Tibial artery (tissue), 4 donors: Measurements from ENCODE around the gene SLC9A5.
A peak's percentile ranks its signal among the peaks of the same experiment; 100 is the strongest.

Source experiments
- DNase-seq, 2 donors: peaks; one replicate each; pipeline ENCODE4 v3.0.0-alpha.2; 2019
- H3K27ac ChIP-seq, 2 donors: fragments of 200-600 bp; sonication (generic) in 1 of 2; 1 replicate in 1 of 2; 2 replicates in 1 of 2; pipeline ENCODE4 v1.5.1; 2018 to 2019; ENCODE audit warnings: mild to moderate bottlenecking in 1 of 2
- H3K27me3 ChIP-seq, 2 donors: fragments of 200-600 bp; sonication (generic) in 1 of 2; one replicate each; pipeline versions ENCODE4 v1.5.1 to v1.6.0; 2016 to 2019
- H3K36me3 ChIP-seq, 3 donors: fragments of 200-600 bp; sonication (generic) in 2 of 3; one replicate each; pipeline ENCODE4 v1.5.1; 2016 to 2019; ENCODE audit warnings: mild to moderate bottlenecking in 2 of 3
- H3K4me1 ChIP-seq, 4 donors: fragments of 200-600 bp; sonication (generic) in 2 of 4; 1 replicate in 3 of 4; 2 replicates in 1 of 4; pipeline ENCODE4 v1.5.1; 2016 to 2019
- H3K4me3 ChIP-seq, 2 donors: fragments of 200-600 bp; sonication (generic) in 1 of 2; 1 replicate in 1 of 2; 2 replicates in 1 of 2; pipeline ENCODE4 v1.5.1; 2018 to 2019; ENCODE audit warnings: mild to moderate bottlenecking in 2 of 2
- H3K9me3 ChIP-seq, 3 donors: fragments of 200-600 bp; sonication (generic) in 1 of 3; one replicate each; pipeline ENCODE4 v1.5.1; 2016 to 2019
- intact Hi-C: fragments of 100-400 bp; cut with DNase I; formaldehyde crosslinking; loops from one replicate; pipeline ENCODE4 v1.15.0; 2023; ENCODE audit warnings: low total_unique reads
- TF ChIP-seq, protein P1 (sequence below), 2 experiments: fragments of 200-600 bp in 1 of 2; fragments of 450-650 bp in 1 of 2; IDR thresholded peaks; one replicate each; pipeline ENCODE4 v1.5.1; 2017 to 2019; ENCODE audit warnings: antibody characterized with exemption in 2 of 2, mild to moderate bottlenecking in 1 of 2, moderate library complexity in 1 of 2

SLC9A5 gene, protein sequence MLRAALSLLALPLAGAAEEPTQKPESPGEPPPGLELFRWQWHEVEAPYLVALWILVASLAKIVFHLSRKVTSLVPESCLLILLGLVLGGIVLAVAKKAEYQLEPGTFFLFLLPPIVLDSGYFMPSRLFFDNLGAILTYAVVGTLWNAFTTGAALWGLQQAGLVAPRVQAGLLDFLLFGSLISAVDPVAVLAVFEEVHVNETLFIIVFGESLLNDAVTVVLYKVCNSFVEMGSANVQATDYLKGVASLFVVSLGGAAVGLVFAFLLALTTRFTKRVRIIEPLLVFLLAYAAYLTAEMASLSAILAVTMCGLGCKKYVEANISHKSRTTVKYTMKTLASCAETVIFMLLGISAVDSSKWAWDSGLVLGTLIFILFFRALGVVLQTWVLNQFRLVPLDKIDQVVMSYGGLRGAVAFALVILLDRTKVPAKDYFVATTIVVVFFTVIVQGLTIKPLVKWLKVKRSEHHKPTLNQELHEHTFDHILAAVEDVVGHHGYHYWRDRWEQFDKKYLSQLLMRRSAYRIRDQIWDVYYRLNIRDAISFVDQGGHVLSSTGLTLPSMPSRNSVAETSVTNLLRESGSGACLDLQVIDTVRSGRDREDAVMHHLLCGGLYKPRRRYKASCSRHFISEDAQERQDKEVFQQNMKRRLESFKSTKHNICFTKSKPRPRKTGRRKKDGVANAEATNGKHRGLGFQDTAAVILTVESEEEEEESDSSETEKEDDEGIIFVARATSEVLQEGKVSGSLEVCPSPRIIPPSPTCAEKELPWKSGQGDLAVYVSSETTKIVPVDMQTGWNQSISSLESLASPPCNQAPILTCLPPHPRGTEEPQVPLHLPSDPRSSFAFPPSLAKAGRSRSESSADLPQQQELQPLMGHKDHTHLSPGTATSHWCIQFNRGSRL

DNA sequence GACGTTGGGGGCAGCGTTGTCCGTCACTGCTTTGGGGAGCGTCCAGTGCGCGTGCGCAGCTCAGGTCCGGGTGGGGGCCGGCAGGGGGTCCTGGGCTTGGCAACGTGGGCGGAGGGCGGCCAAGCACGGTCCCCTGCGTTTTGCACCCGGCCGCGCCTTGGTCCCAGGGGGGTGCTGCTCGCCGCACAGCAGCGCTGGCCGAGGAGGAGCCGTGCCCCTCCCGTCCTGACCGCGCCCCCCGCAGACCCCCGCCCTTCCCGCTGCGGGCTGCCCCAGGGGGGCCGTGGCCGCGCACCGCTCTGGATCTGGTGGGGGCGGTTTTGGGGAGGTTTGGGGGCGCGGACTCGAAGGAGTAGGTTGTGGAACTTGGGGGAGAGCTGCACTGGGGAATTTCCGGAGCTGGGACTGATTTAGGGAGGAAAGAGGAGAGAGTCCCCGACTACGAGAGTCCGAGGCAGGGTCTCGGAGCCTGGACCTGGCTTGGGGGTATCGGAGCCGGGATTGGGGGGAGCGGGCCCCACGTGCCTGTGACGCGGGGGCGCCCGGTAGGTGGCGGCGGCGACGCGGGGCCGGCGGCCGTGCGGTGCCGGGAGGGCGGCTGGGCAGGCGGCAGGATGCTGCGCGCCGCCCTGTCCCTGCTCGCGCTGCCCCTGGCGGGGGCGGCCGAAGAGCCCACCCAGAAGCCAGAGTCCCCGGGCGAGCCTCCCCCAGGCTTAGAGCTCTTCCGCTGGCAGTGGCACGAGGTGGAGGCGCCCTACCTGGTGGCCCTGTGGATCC, at the start of gene SLC9A5:
TSS of gene SLC9A5 (plus strand) at position 579 of the 777 bp plus-strand sequence. CDS start at position 615, 36 bp downstream.
- H3K27ac ChIP-seq, result peak within 1 kb of the TSS; percentile 6 to 83
- peaks cover 0 to 56% (median 46%) of the 10 kb centered on the region in 4 donors for H3K4me1 ChIP-seq
- peak in 1 of 2 donors; percentile 21 for DNase-seq
- peaks cover 0 to 39% of the 10 kb centered on the region in 2 donors for H3K27me3 ChIP-seq
- H3K36me3 ChIP-seq, result no peaks in the 10 kb centered on the region
- TF ChIP-seq, protein P1, sequence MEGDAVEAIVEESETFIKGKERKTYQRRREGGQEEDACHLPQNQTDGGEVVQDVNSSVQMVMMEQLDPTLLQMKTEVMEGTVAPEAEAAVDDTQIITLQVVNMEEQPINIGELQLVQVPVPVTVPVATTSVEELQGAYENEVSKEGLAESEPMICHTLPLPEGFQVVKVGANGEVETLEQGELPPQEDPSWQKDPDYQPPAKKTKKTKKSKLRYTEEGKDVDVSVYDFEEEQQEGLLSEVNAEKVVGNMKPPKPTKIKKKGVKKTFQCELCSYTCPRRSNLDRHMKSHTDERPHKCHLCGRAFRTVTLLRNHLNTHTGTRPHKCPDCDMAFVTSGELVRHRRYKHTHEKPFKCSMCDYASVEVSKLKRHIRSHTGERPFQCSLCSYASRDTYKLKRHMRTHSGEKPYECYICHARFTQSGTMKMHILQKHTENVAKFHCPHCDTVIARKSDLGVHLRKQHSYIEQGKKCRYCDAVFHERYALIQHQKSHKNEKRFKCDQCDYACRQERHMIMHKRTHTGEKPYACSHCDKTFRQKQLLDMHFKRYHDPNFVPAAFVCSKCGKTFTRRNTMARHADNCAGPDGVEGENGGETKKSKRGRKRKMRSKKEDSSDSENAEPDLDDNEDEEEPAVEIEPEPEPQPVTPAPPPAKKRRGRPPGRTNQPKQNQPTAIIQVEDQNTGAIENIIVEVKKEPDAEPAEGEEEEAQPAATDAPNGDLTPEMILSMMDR (IDR thresholded peaks at IDR 0.05), result peak in 1 of 2 experiments; percentile 25
- intact Hi-C loops, result no loop called here
- peak within 1 kb of the TSS; percentile 70 to 74 for H3K4me3 ChIP-seq
- H3K9me3 ChIP-seq, result no peaks in the 10 kb centered on the region

DNA sequence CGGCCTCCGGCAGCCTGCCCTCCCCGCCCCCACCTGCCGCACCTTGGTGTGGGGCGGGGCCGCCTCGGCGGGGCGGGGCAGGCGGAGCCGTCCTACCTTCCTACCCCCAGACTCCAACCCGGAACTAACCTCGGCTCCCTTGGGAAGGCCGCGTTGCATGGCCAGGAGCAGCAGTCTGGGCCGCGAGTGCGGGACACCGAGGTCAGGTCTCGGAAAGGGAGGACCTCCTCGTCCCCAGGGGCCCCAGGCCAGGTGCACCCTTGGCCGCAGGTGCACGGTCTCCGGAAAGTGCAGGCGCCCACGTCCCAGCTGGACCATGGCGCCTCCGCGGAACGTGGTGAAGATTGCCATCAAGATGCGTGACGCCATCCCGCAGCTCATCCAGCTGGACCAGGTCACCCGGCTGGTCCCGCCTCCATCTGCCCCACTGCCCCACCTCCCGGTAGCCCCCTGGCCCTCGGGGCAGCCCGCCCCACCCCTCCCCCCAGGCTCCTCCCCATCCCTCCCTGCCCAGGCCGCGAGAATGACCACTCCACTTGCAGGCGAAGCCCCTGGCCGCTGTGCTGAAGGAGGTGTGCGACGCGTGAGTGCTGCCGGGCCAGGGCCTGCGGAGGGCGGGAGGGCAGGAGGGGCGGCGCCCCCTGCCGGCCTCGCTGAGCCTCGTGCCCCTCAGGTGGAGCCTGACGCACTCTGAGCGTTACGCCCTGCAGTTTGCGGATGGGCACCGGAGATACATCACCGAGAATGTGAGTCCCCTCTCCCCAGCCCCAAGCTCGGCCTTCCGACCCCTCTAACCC, 49.6 kb upstream of the SLC9A5 start, which contains the start of gene ELMO3:
TSS of gene ELMO3 (plus strand) at position 121 of the 797 bp plus-strand sequence. CDS start at position 317, 196 bp downstream.
- no peaks in the 10 kb centered on the region for H3K9me3 ChIP-seq
- H3K27me3 ChIP-seq, result no peaks in the 10 kb centered on the region
- H3K36me3 ChIP-seq, result peaks cover 44 to 82% (median 63%) of the 10 kb centered on the region in 3 donors
- peaks cover 0 to 24% (median 4%) of the 10 kb centered on the region in 4 donors for H3K4me1 ChIP-seq
- intact Hi-C loops, result no loop called here
- H3K27ac ChIP-seq, result peak within 1 kb of the TSS in 1 of 2 donors; percentile 11
- TF ChIP-seq, protein P1 (IDR thresholded peaks at IDR 0.05), result no peak
- H3K4me3 ChIP-seq, result no peak within 1 kb of the TSS
- no peak for DNase-seq

DNA sequence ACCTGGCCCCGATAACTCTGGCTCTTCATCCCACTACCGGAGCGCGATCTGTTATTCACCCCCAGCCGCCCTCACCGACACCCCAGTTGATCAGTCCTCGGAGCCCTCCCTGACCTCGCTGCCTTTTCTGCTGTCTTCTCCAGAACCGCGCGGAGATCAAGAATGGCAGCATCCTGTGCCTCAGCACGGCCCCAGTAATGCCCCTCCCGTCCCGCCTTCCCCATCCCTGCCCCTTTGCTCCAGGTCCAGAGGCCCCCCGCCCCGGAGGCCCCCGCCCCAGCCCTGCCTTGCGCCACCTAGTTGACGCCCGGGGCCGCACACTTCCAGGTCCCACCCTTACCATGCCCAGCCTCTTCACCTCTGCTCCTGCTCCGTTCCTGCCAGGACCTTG, 49.0 kb upstream of the SLC9A5 start:
- intact Hi-C loops, result no loop called here
- Histone ChIP-seq H3K36me3 (peaks cover 38 to 80% (median 57%) of the 10 kb centered on the region in 3 donors), H3K4me3 (no peak overlapping the region), H3K27me3 (no peaks in the 10 kb centered on the region), H3K9me3 (no peaks in the 10 kb centered on the region), H3K27ac (no peak overlapping the region), H3K4me1 (peaks cover 0 to 21% (median 4%) of the 10 kb centered on the region in 4 donors)
- DNase-seq, result no peak
- TF ChIP-seq, protein P1 (IDR thresholded peaks at IDR 0.05), result no peak

DNA sequence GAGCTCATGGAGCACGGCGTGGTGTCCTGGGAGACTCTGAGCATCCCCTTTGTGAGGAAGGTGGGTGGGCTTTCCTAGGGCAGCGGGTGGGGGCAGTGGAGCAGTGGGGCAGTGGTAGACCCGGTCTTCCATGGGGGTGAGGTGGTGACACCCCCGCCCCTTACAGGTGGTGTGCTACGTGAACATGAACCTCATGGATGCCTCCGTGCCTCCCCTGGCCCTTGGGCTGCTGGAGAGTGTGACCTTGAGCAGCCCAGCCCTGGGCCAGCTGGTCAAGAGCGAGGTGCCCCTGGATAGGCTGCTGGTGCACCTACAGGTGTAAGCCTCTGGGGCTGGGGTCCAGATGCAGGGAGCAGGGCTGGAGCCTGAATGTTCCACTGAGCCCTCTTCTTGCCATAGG, 48.3 kb upstream of the SLC9A5 start:
- H3K27ac ChIP-seq, result no peak overlapping the region
- intact Hi-C loops, result no loop called here
- DNase-seq, result no peak
- peaks cover 0 to 21% (median 4%) of the 10 kb centered on the region in 4 donors for H3K4me1 ChIP-seq
- TF ChIP-seq, protein P1 (IDR thresholded peaks at IDR 0.05), result no peak
- H3K9me3 ChIP-seq, result no peaks in the 10 kb centered on the region
- peaks cover 33 to 75% (median 50%) of the 10 kb centered on the region in 3 donors for H3K36me3 ChIP-seq
- H3K4me3 ChIP-seq, result no peak overlapping the region
- no peaks in the 10 kb centered on the region for H3K27me3 ChIP-seq
